ENCODE measurements around the gene PDE2A.
"Not testable (repeated sequence)": the region's sequence is repeated elsewhere in the genome, so short reads cannot be mapped to it uniquely, and the experiment has no call there.

Gene PDE2A

GRCh38 chr11:72573855-72574445, 100.3 kb downstream of the PDE2A start:
- DNase-seq: no peak

GRCh38 chr11:72573072-72573854, 101.0 kb downstream of the PDE2A start:
- DNase-seq: no peak

GRCh38 chr11:72572540-72572939, 101.7 kb downstream of the PDE2A start:
- DNase-seq: not testable (repeated sequence)

- no peak for DNase-seq
Measured at GRCh38 chr11:72570893-72571661, 103.1 kb downstream of the PDE2A start.

- no peak for DNase-seq
Measured at GRCh38 chr11:72569966-72570892, 104.0 kb downstream of the PDE2A start.

- no peak for DNase-seq
Measured at GRCh38 chr11:72568861-72569260, 105.4 kb downstream of the PDE2A start.

- DNase-seq: no peak
Measured at GRCh38 chr11:72562431-72562830, 111.8 kb downstream of the PDE2A start.

- no peak for DNase-seq
Measured at GRCh38 chr11:72561856-72562255, 112.4 kb downstream of the PDE2A start.

- not testable (repeated sequence) for DNase-seq
Measured at GRCh38 chr11:72560864-72561263, 113.4 kb downstream of the PDE2A start.

GRCh38 chr11:72556433-72556832, 117.8 kb downstream of the PDE2A start:
- no peak for DNase-seq

- not testable (repeated sequence) for DNase-seq
Measured at GRCh38 chr11:72555014-72555522, 119.2 kb downstream of the PDE2A start.

GRCh38 chr11:72553706-72554105, 120.5 kb downstream of the PDE2A start:
- no peak for DNase-seq

GRCh38 chr11:72552399-72552910, 121.8 kb downstream of the PDE2A start:
- DNase-seq: no peak

GRCh38 chr11:72551571-72551970, 122.7 kb downstream of the PDE2A start:
- no peak for DNase-seq

- no peak for DNase-seq
Measured at GRCh38 chr11:72548463-72548862, 125.8 kb downstream of the PDE2A start.

GRCh38 chr11:72546866-72547265, 127.4 kb downstream of the PDE2A start:
- no peak for DNase-seq

- no peak for DNase-seq
Measured at GRCh38 chr11:72544589-72544988, 129.6 kb downstream of the PDE2A start.

- DNase-seq: no peak
Measured at GRCh38 chr11:72543849-72544542, 130.2 kb downstream of the PDE2A start.

- DNase-seq: no peak
Measured at GRCh38 chr11:72541257-72541974, 132.8 kb downstream of the PDE2A start.

- DNase-seq: no peak
Measured at GRCh38 chr11:72537051-72537450, 137.2 kb downstream of the PDE2A start.

GRCh38 chr11:72535194-72535547, 139.1 kb downstream of the PDE2A start:
- DNase-seq: no peak
